ENCODE measurements around the gene MARCHF5. TPM values are rescaled to one million over a fixed set of nuclear protein-coding genes. Genes with fewer than 3 reads are reported as not detected.
"Not testable (repeated sequence)": the region's sequence is repeated elsewhere in the genome, so short reads cannot be mapped to it uniquely, and the experiment has no call there.

The MARCHF5 gene
- total and polyA plus RNA-seq, 2 donors from 2014 or later, result 24.2 to 36.1 TPM

DNA sequence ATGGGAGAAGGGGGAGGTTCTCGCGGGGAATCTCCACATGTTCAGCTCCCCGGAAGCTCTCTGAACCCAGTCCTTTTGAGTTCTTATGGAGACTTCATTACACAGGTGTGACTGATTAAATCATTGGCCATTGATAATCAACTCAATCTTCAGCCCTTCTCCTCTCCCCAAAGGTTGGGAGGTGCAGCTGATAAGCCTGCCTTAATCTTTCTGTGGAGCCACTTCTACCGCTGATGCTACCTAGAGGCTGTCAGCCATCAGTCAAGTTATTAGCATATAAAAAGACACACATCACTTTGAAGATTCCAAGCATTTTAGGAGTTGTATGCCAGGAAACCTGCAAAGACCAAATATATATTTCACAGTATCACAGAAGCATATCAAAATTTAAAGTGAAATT, 91.7 kb downstream of the MARCHF5 start:
- H3K9me3 ChIP-seq (ENCODE audit: control insufficient read depth in 2 of 3, insufficient read depth in 1 of 3, low read length in 3 of 3), result no peaks in the 10 kb centered on the region
- TF ChIP-seq, protein P1, sequence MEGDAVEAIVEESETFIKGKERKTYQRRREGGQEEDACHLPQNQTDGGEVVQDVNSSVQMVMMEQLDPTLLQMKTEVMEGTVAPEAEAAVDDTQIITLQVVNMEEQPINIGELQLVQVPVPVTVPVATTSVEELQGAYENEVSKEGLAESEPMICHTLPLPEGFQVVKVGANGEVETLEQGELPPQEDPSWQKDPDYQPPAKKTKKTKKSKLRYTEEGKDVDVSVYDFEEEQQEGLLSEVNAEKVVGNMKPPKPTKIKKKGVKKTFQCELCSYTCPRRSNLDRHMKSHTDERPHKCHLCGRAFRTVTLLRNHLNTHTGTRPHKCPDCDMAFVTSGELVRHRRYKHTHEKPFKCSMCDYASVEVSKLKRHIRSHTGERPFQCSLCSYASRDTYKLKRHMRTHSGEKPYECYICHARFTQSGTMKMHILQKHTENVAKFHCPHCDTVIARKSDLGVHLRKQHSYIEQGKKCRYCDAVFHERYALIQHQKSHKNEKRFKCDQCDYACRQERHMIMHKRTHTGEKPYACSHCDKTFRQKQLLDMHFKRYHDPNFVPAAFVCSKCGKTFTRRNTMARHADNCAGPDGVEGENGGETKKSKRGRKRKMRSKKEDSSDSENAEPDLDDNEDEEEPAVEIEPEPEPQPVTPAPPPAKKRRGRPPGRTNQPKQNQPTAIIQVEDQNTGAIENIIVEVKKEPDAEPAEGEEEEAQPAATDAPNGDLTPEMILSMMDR (IDR thresholded peaks at IDR 0.05; ENCODE audit: borderline replicate concordance, extremely low read depth, insufficient read depth), result no peak
- no peaks in the 10 kb centered on the region for H3K27me3 ChIP-seq (ENCODE audit: control insufficient read depth, insufficient read depth, low read length)
- intact Hi-C loops (cut with DNase I), result no loop called here
- H3K9ac ChIP-seq (ENCODE audit: low read length in 3 of 3), result no peak overlapping the region
- no peak overlapping the region for H3K4me3 ChIP-seq (ENCODE audit: low read length in 3 of 3)
- no peaks in the 10 kb centered on the region for H3K36me3 ChIP-seq (ENCODE audit: control insufficient read depth in 2 of 3, insufficient read depth in 3 of 3, low read length in 3 of 3)
- FAIRE-seq (no peak), DNase-seq (no peak)
- no peaks in the 10 kb centered on the region for H3K4me1 ChIP-seq (ENCODE audit: control insufficient read depth in 2 of 3, insufficient read depth in 2 of 3, low read depth in 1 of 3, low read length in 3 of 3)
- no peak overlapping the region for H3K27ac ChIP-seq (ENCODE audit: low read depth in 2 of 2, low read length in 2 of 2)

- no peaks in the 10 kb centered on the region for H3K9me3 ChIP-seq (ENCODE audit: control insufficient read depth in 2 of 3, insufficient read depth in 1 of 3, low read length in 3 of 3)
- no peak overlapping the region for H3K9ac ChIP-seq (ENCODE audit: low read length in 3 of 3)
- H3K27ac ChIP-seq (ENCODE audit: low read depth in 2 of 2, low read length in 2 of 2), result no peak overlapping the region
- no peaks in the 10 kb centered on the region for H3K4me1 ChIP-seq (ENCODE audit: control insufficient read depth in 2 of 3, insufficient read depth in 2 of 3, low read depth in 1 of 3, low read length in 3 of 3)
- no peak overlapping the region for H3K4me3 ChIP-seq (ENCODE audit: low read length in 3 of 3)
- intact Hi-C loops (cut with DNase I), result no loop called here
- no peak for DNase-seq
- no peaks in the 10 kb centered on the region for H3K27me3 ChIP-seq (ENCODE audit: control insufficient read depth, insufficient read depth, low read length)
- no peak for FAIRE-seq
- H3K36me3 ChIP-seq (ENCODE audit: control insufficient read depth in 2 of 3, insufficient read depth in 3 of 3, low read length in 3 of 3), result no peaks in the 10 kb centered on the region
- TF ChIP-seq, protein P1 (IDR thresholded peaks at IDR 0.05; ENCODE audit: borderline replicate concordance, extremely low read depth, insufficient read depth), result no peak
These were observed 93.8 kb downstream of the MARCHF5 start for GRCh38 chr10:92384741-92385140.

DNA sequence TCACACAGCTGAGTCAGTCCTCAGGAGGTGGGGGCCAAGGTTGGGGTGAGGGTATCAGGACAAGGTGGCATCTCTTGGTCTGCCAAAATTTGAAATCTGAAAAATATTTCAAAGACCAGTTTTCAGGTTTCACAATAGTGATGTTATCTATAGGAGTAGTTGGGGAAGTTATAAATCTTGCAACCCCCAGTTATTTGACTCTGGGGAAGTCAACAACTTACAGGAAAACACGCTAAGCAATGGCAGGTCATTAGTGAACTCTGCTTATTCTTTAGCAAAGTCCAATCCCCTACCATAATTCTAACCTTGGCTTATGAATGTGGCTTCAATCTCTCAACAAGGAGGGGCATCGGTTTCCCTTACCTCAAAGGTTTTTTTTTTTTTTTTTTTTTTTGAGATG, 94.9 kb downstream of the MARCHF5 start:
- Histone ChIP-seq H3K9ac (ENCODE audit: low read length in 3 of 3) (no peak overlapping the region), H3K27ac (ENCODE audit: low read depth in 2 of 2, low read length in 2 of 2) (no peak overlapping the region), H3K4me3 (ENCODE audit: low read length in 3 of 3) (no peak overlapping the region), H3K27me3 (ENCODE audit: control insufficient read depth, insufficient read depth, low read length) (no peaks in the 10 kb centered on the region), H3K4me1 (ENCODE audit: control insufficient read depth in 2 of 3, insufficient read depth in 2 of 3, low read depth in 1 of 3, low read length in 3 of 3) (no peaks in the 10 kb centered on the region), H3K9me3 (ENCODE audit: control insufficient read depth in 2 of 3, insufficient read depth in 1 of 3, low read length in 3 of 3) (no peaks in the 10 kb centered on the region), H3K36me3 (ENCODE audit: control insufficient read depth in 2 of 3, insufficient read depth in 3 of 3, low read length in 3 of 3) (no peaks in the 10 kb centered on the region)
- intact Hi-C loops (cut with DNase I), result no loop called here
- DNase-seq (no peak), FAIRE-seq (no peak)
- TF ChIP-seq, protein P1 (IDR thresholded peaks at IDR 0.05; ENCODE audit: borderline replicate concordance, extremely low read depth, insufficient read depth), result no peak

GRCh38 chr10:92387289-92387940, 96.4 kb downstream of the MARCHF5 start:
- H3K27me3 ChIP-seq (ENCODE audit: control insufficient read depth, insufficient read depth, low read length), result no peaks in the 10 kb centered on the region
- no peak overlapping the region for H3K9ac ChIP-seq (ENCODE audit: low read length in 3 of 3)
- H3K27ac ChIP-seq (ENCODE audit: low read depth in 2 of 2, low read length in 2 of 2), result no peak overlapping the region
- TF ChIP-seq, protein P1 (IDR thresholded peaks at IDR 0.05; ENCODE audit: borderline replicate concordance, extremely low read depth, insufficient read depth), result no peak
- no peak for FAIRE-seq
- no peak overlapping the region for H3K4me3 ChIP-seq (ENCODE audit: low read length in 3 of 3)
- intact Hi-C loops (cut with DNase I), result no loop called here
- peak in 4 of 5 donors; percentile 67 to 95 (median 86) for DNase-seq
- H3K36me3 ChIP-seq (ENCODE audit: control insufficient read depth in 2 of 3, insufficient read depth in 3 of 3, low read length in 3 of 3), result no peaks in the 10 kb centered on the region
- H3K4me1 ChIP-seq (ENCODE audit: control insufficient read depth in 2 of 3, insufficient read depth in 2 of 3, low read depth in 1 of 3, low read length in 3 of 3), result no peaks in the 10 kb centered on the region
- H3K9me3 ChIP-seq (ENCODE audit: control insufficient read depth in 2 of 3, insufficient read depth in 1 of 3, low read length in 3 of 3), result no peaks in the 10 kb centered on the region

- not testable (repeated sequence) for H3K36me3 ChIP-seq (ENCODE audit: control insufficient read depth in 2 of 3, insufficient read depth in 3 of 3, low read length in 3 of 3)
These were observed 102.2 kb downstream of the MARCHF5 start for GRCh38 chr10:92393173-92393572.

More at GRCh38 chr10:92393173-92393572, 102.2 kb downstream of the MARCHF5 start:
- H3K4me1 ChIP-seq (ENCODE audit: control insufficient read depth in 2 of 3, insufficient read depth in 2 of 3, low read depth in 1 of 3, low read length in 3 of 3); H3K27ac ChIP-seq (ENCODE audit: low read depth in 2 of 2, low read length in 2 of 2); H3K27me3 ChIP-seq (ENCODE audit: control insufficient read depth, insufficient read depth, low read length); intact Hi-C loops (cut with DNase I); FAIRE-seq; H3K9ac ChIP-seq (ENCODE audit: low read length in 3 of 3); DNase-seq; H3K9me3 ChIP-seq (ENCODE audit: control insufficient read depth in 2 of 3, insufficient read depth in 1 of 3, low read length in 3 of 3); H3K4me3 ChIP-seq (ENCODE audit: low read length in 3 of 3): not testable (repeated sequence)

All from kidney (tissue), 14 donors.